Measurements from ENCODE around the gene TMEM254. TPM values are rescaled to one million over a fixed set of nuclear protein-coding genes. Genes with fewer than 3 reads are reported as not detected.
A peak's percentile ranks its signal among the peaks of the same experiment; 100 is the strongest.
"Not testable (repeated sequence)": the region's sequence is repeated elsewhere in the genome, so short reads cannot be mapped to it uniquely, and the experiment has no call there.

The TMEM254 gene, protein sequence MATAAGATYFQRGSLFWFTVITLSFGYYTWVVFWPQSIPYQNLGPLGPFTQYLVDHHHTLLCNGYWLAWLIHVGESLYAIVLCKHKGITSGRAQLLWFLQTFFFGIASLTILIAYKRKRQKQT
- total RNA-seq, result 10 to 100 TPM; 13.6 to 20.4 TPM

DNA sequence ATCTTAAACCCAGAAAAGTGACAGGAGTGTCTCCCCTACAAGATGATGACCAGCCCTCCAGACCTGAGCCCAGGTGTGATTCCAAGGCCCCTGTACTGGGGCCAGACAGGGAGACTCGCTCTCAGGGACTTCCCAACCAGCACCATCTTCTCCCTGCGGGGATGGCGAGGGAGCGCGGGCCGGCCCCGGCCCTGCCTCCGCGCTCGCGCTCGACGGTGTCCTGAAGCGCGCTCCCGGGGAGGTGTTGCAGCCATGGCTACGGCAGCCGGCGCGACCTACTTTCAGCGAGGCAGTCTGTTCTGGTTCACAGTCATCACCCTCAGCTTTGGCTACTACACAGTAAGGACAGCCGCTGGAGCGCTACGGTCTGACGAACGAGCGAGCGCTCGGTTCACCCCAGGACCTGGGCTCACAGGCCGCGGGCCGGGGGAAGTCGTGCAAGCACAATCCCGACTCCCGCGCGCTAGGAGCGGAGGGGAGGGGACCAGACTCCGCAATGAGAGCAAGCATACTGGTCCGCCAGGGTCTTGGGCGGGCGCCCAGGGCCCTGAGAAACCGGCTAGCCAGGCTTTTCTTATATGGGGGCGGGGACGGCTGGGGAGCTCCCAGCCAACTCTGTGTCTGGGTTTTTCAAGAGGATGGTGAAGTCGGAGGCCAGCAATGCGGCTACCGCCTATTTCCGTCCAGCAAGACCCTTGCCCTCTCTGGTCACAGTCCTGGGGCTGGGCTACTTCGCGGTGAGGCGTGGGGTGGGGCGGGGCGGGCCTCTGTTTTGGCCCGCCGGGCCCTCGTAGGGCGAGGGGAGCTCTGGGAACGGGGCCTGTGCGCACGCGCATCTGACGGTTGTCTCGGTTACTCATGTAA lies at the start of gene TMEM254:
TMEM254 (plus strand) TSS at position 218 of the 864 bp plus-strand sequence; CDS start at position 253, 35 bp downstream.
- POLR2A ChIA-PET, result no interaction called here

DNA sequence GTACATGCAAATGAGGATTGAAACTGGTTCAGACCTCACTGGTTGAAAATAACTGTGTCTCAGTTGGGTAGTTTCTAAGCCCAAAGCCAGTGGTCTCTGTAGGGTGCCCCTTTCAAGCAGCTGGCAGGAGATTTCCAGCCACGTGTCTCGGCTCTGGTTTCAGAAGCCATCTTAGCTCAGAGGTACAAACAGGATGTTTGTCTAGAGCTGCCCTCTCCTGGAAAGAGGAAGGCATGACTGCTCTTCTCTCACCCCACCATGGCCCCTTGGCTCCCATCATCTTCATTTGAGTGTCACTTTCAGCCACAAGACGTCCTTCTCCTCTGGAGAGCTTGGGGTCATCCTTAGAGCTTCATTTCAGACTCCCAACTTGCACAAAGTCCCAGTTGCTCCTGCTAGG lies 49.3 kb upstream of the TMEM254 start:
- H3K27me3 Mint-ChIP-seq; DNase-seq; H3K9me3 Mint-ChIP-seq; H3K36me3 Mint-ChIP-seq (ENCODE audit: low read depth); H3K4me3 Mint-ChIP-seq; H3K4me1 Mint-ChIP-seq; POLR2A ChIA-PET; H3K27ac Mint-ChIP-seq: not testable (repeated sequence)
- CTCF ChIA-PET, result interaction anchor here (0.7 kb wide), 1 partner anchor 1041 kb away, joined by 5 read pairs; no protein-coding TSS in a partner anchor

More for the DNA sequence above, at the start of gene TMEM254:
- no peaks in the 10 kb centered on the region for H3K27me3 Mint-ChIP-seq
- H3K4me3 Mint-ChIP-seq, result peak within 1 kb of the TSS; percentile 94
- H3K36me3 Mint-ChIP-seq (ENCODE audit: low read depth), result no peaks in the 10 kb centered on the region
- no peaks in the 10 kb centered on the region for H3K9me3 Mint-ChIP-seq
- peak; percentile 91 for DNase-seq
- H3K4me1 Mint-ChIP-seq, result peaks cover 29% of the 10 kb centered on the region
- peak within 1 kb of the TSS; percentile 89 for H3K27ac Mint-ChIP-seq
- CTCF ChIA-PET, result interaction anchor here (1.5 kb wide), 1 partner anchor 12 kb away, joined by 4 read pairs; no protein-coding TSS in a partner anchor

DNA sequence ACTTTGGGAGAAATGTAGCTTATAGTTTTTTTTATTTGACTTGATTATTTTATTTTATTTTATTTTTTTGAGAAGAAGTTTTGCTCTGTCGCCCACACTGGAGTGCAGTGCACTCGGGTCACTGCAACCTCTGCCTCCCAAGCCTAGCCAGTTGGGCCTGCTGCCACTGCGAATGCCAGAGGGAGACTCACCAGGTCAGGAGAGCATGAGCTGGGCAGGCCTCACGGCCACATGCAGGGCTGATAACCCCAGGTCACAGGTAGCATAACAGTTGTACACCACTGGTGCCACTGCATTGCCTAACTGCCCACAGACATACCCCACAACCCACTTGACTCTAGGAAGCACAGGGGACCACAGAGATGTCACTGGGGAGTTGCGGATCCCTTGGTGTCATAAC lies 48.6 kb upstream of the TMEM254 start:
- H3K27me3 Mint-ChIP-seq; H3K27ac Mint-ChIP-seq; DNase-seq; H3K9me3 Mint-ChIP-seq; POLR2A ChIA-PET; H3K4me1 Mint-ChIP-seq; CTCF ChIA-PET; H3K4me3 Mint-ChIP-seq; H3K36me3 Mint-ChIP-seq (ENCODE audit: low read depth): not testable (repeated sequence)

DNA sequence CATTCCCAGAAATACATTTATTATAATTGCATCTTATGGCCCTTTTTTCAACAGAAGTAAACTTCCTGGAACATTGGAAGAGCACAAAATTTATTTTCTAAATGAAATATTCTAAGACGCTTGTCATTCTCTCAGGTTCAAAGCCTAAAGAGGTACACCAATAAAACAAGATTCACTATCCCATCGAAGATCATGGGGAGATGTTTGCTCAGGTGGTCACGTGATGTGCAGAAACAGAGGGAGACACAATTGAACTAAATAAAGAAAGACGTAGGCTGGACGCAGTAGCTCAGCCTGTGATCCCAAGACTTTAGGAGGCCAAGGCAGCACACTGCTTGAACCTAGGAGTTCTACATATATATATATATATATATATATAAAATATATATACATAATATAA lies 46.0 kb upstream of the TMEM254 start:
- Mint-ChIP-seq H3K27ac (no peak overlapping the region), H3K9me3 (no peaks in the 10 kb centered on the region), H3K4me1 (no peaks in the 10 kb centered on the region), H3K4me3 (no peak overlapping the region), H3K36me3 (ENCODE audit: low read depth) (no peaks in the 10 kb centered on the region), H3K27me3 (peaks cover 4% of the 10 kb centered on the region)
- no peak for DNase-seq
- ChIA-PET CTCF (no interaction called here), POLR2A (no interaction called here)

DNA sequence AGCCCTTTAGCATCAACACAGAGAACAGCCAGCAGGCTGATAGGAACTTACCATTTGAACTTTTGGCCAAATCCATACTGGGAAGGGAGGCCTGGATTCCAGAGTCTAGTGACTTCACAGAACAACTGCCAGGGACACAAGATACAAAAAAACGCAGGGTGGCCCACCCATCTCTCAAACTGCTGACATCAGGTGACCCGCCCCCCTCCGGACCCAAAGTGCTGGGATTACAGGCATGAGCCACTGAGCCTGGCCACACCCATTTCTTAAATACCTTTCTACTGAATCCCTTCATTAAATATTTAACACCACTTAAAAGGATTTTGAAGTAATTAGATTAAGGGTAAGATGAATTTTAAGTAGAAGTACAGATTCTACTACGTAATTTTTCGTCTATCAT lies 43.7 kb upstream of the TMEM254 start:
- POLR2A ChIA-PET; CTCF ChIA-PET; H3K4me3 Mint-ChIP-seq; H3K4me1 Mint-ChIP-seq; H3K9me3 Mint-ChIP-seq; H3K27me3 Mint-ChIP-seq; H3K36me3 Mint-ChIP-seq (ENCODE audit: low read depth); DNase-seq; H3K27ac Mint-ChIP-seq: not testable (repeated sequence)

DNA sequence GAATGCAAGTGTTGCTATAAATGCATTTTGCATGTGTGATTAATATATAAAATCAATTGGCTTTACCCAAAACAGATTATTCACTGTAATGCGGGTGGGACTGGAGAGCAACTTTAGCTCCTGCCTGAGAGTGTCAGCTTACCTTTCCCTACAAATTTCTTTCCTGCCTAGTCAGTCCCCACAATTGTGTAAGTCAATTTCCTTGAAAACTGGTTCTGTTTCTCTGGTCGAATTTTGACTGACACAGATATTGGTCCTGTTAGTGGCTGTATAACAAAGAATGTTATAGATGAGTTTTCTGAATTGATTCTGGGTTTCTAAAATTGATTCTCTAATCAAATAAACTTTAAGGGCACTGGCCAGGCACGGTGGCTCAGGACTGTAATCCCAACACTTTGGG lies 43.0 kb upstream of the TMEM254 start:
- DNase-seq; H3K9me3 Mint-ChIP-seq; H3K4me3 Mint-ChIP-seq; H3K36me3 Mint-ChIP-seq (ENCODE audit: low read depth); H3K27me3 Mint-ChIP-seq; CTCF ChIA-PET; H3K27ac Mint-ChIP-seq; POLR2A ChIA-PET; H3K4me1 Mint-ChIP-seq: not testable (repeated sequence)

DNA sequence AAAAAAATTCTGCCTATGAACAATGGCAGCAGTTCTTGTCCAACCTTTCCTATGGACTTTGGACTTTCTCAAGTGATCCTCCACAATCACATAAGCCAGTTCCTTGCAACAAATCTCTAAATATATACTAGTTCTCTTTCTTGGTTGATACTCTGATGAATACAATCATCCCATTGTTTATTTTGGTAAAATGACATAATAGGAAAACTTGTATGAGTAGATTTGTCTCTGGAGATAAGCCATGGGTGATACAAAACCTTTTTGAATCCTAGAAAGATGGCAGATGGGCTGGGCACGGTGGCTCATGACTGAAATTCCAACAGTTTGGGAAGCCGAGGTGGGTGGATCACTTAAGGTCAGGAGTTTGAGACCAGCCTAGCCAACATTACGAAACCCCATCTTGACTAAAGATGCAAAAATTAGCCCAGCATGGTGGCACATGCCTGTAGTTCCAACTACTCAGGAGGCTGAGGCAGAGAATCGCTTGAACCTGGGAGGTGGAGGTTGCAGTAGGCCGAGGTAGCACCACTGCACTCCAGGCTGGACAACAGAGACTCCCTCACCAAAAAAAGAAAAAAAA lies 41.5 kb upstream of the TMEM254 start:
- DNase-seq; CTCF ChIA-PET; H3K9me3 Mint-ChIP-seq; H3K4me1 Mint-ChIP-seq; H3K36me3 Mint-ChIP-seq (ENCODE audit: low read depth); POLR2A ChIA-PET; H3K27me3 Mint-ChIP-seq; H3K4me3 Mint-ChIP-seq; H3K27ac Mint-ChIP-seq: not testable (repeated sequence)

DNA sequence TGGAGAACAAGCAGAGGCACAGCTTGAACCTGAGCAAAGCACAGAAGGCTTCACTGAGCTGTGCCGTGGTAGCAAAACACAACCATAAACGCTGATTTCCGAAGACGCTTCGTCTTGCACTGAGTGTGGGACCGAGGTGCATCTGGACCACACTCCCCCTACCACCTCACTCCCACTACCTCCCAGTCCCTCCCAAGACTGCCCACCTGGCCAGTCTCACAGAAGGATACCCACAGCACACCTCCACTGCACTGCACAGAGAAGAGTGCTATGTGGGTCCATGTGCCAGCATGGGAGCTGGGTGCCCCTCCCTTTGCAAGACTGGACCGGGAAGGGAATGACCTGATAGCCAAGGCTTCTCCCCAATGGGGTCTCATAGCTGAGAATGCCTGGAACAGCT lies 40.2 kb upstream of the TMEM254 start:
- H3K27ac Mint-ChIP-seq; CTCF ChIA-PET; H3K4me1 Mint-ChIP-seq; H3K27me3 Mint-ChIP-seq; POLR2A ChIA-PET; H3K36me3 Mint-ChIP-seq (ENCODE audit: low read depth); H3K4me3 Mint-ChIP-seq; DNase-seq; H3K9me3 Mint-ChIP-seq: not testable (repeated sequence)

DNA sequence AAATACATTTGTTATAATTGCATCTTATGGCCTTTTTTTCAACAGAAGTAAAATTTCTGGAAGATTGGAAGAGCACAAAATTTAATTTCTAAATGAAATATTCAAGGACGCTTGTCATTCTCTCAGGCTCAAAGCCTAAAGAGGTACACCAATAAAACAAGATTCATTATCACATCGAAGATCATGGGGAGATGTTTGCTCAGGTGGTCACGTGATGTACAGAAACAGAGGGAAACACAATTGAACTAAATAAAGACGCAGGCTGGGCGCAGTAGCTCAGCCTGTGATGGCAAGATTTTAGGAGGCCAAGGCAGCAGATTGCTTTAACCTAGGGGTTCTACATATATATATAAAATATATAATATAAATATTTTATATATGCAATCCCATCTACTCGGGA lies 37.3 kb upstream of the TMEM254 start:
- H3K36me3 Mint-ChIP-seq (ENCODE audit: low read depth), result no peaks in the 10 kb centered on the region
- DNase-seq, result no peak
- H3K9me3 Mint-ChIP-seq, result no peaks in the 10 kb centered on the region
- ChIA-PET CTCF (no interaction called here), POLR2A (no interaction called here)
- no peak overlapping the region for H3K4me3 Mint-ChIP-seq
- no peaks in the 10 kb centered on the region for H3K4me1 Mint-ChIP-seq
- peaks cover 2% of the 10 kb centered on the region for H3K27me3 Mint-ChIP-seq
- no peak overlapping the region for H3K27ac Mint-ChIP-seq

DNA sequence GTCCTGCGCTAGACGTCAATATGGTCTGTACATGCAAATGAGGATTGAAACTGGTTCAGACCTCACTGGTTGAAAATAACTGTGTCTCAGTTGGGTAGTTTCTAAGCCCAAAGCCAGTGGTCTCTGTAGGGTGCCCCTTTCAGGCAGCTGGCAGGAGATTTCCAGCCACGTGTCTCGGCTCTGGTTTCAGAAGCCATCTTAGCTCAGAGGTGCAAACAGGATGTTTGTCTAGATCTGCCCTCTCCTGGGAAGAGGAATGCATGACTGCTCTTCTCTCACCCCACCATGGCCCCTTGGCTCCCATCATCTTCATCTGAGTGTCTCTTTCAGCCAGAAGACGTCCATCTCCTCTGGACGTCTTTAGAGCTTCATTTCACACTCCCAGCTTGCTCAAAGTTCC lies 33.5 kb upstream of the TMEM254 start:
- not testable (repeated sequence) for H3K36me3 Mint-ChIP-seq (ENCODE audit: low read depth); H3K4me1 Mint-ChIP-seq; H3K27ac Mint-ChIP-seq; H3K9me3 Mint-ChIP-seq; H3K27me3 Mint-ChIP-seq; H3K4me3 Mint-ChIP-seq; DNase-seq
- ChIA-PET CTCF (interaction anchor here (0.8 kb wide), 1 partner anchor 16 kb away, joined by 4 read pairs; no protein-coding TSS in a partner anchor), POLR2A (interaction anchor here (0.6 kb wide), 1 partner anchor 136 kb away, joined by 3 read pairs; no protein-coding TSS in a partner anchor)

DNA sequence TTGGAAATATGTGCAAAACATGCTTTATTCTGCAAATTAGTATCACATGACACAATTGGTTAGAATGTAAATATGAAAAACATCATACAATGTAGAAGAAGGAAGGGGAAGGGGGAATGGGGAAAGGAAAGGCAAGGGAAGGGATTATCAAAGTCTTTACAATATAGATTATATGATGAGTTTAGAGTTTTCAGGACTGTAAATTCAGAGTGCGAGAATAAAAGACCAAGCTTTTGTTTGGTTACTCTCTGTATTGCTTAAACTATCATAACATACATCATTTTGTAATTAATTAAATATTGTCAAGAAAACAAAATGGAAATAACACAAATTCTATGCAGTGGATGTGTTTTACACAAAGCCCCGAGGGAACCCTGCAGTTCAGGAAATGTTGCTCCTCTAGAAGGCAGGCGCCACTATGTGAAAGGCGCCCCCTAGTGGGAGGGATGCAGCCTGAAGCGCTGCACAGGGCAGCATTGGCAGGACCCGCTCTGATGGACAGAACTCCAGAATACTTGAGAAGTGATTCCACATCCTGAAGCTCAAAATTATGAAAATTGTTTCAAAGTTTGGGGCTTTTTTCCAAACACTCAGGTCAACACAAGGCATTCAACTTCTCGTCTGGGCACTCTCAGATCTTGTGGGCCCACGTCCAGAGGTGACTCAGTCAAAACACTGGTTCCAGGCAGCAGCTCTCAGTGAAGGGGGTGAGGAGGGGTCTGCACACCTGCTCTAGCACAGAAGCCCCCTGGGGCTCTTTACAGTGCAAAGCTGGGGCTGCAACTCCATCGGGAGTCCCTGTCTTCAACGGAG lies 31.6 kb upstream of the TMEM254 start:
- ChIA-PET CTCF (interaction anchor here (0.8 to 1.7 kb wide), 3 partner anchors 12 to 30 kb away, joined by 3 to 8 read pairs (median 5); no protein-coding TSS in a partner anchor), POLR2A (no interaction called here)
- H3K36me3 Mint-ChIP-seq (ENCODE audit: low read depth), result no peaks in the 10 kb centered on the region

DNA sequence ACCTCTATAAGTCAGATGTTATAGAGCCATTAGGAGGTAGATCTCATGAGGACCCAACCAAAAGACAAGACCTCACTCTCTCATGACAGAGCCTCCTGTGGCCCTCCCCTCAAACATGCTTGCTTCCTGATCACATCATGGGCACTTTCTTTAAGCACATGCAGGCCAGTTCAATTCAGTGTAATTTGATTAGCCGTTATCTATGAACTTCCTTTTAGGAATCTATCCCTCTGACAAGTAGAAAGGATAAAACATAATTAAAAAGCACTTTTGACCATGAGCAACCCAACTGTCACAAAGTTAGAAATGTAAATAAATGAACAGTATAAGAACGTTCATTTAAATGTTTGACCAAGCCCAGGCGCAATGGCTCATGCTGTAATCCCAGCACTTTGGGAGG lies 27.7 kb upstream of the TMEM254 start:
- ChIA-PET POLR2A (no interaction called here), CTCF (interaction anchor here (1.4 kb wide), 1 partner anchor 9 kb away, joined by 3 read pairs; no protein-coding TSS in a partner anchor)
- DNase-seq, result no peak
- Mint-ChIP-seq H3K9me3 (no peaks in the 10 kb centered on the region), H3K36me3 (ENCODE audit: low read depth) (no peaks in the 10 kb centered on the region), H3K27ac (no peak overlapping the region), H3K27me3 (no peaks in the 10 kb centered on the region), H3K4me1 (no peaks in the 10 kb centered on the region), H3K4me3 (no peak overlapping the region)

More for the DNA sequence above, 31.6 kb upstream of the TMEM254 start:
- peak; percentile 74 for DNase-seq
- no peaks in the 10 kb centered on the region for H3K9me3 Mint-ChIP-seq
- H3K27me3 Mint-ChIP-seq, result no peaks in the 10 kb centered on the region
- H3K4me3 Mint-ChIP-seq, result no peak overlapping the region
- H3K27ac Mint-ChIP-seq, result no peak overlapping the region
- H3K4me1 Mint-ChIP-seq, result no peaks in the 10 kb centered on the region

DNA sequence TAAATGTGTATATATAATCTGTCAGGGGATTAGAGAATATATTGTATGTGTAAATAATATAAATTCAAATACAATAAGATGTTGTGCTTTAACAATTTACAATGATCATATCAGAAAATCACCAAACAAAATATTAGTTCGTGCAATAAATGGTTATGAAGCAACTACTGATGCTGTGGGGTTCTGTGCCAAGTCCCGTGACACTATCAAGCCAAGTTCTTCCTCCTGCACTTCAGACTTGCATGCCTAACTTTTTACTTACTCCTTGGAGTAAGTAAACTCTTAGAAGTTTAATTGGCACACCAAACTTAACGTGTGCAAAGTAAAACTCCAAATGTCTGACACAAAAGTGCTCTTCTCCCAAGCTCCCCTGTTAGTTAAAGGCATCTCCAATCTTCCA lies 26.5 kb upstream of the TMEM254 start:
- Mint-ChIP-seq H3K27ac (no peak overlapping the region), H3K36me3 (ENCODE audit: low read depth) (no peaks in the 10 kb centered on the region), H3K4me1 (no peaks in the 10 kb centered on the region), H3K9me3 (no peaks in the 10 kb centered on the region), H3K27me3 (no peaks in the 10 kb centered on the region), H3K4me3 (no peak overlapping the region)
- POLR2A ChIA-PET, result no interaction called here
- DNase-seq, result no peak
- CTCF ChIA-PET, result no interaction called here
